GM19438 (cell line): ENCODE results near the gene ACOXL.
A peak's percentile ranks its signal among the peaks of the same experiment; 100 is the strongest.

Experiments
- ATAC-seq: cut with Tn5 transposase; IDR thresholded peaks from one replicate; pipeline ENCODE4 v1.9.1; 2021; ENCODE audit warnings: low read depth; ENCODE audit not compliant: unreplicated experiment

The ACOXL gene

DNA sequence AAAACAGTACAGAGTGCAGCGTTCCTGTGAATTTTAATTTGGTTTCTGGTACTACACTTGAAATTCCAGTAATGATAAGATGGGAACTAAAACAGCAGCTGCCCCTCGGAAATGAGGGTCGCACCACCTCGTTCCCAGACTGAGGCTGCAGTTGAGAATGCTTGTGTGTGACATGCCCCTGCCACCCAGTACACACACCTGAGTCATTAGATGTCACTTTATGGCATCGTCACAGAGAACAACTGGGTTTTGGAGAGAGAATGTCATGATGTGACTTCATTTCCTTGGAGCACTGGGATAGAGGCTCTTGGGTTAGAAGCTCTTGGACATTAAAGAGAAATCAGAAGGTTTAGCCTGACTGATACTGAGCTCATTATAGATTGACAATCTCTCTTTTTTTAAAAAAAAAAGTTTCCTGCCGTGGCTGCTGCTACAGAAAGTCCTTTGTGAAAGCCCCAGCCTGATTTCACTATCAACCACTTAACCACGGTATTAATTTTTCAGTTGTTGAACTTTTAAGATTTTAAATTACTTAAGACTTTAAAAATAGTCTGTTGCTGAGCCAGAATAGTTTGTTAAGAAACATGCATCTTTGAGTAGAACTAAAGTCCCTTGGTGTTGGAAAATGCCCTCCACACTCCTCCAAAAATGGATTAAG lies 412.9 kb downstream of the ACOXL start:
- no peak for ATAC-seq

GRCh38 chr2:111145951-111146350 lies 413.6 kb downstream of the ACOXL start:
- no peak for ATAC-seq

DNA sequence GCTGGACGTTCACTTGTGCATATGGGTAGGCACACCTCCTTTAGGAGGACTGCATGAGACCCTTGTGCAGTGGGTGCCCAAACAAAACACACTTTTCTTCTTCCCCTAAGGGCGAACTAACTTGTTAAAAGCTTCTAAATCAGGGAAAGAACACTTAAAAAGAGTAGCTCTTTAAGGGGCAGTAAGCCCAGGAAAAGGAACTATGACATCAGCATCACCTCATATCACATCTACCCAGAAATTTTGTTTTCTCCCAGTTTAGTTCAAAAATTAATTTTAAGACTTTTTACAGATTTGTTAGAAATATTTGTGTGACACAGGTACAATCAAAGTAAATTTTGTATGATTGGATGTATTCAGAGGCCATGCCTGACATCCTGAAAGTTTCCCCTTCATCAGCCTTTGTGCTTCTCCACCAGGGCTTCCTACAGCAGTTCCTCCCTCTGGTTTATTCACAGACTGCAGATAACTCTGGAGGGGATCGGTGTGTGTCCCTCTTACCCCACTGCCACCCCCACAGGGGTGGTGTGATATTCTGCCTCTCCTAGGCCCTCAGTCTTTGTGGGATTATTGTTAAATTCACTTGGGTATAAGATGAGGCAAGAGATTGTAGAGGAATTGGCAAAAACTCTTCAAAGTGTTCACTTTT lies 416.0 kb downstream of the ACOXL start:
- ATAC-seq = no peak

- no peak for ATAC-seq
These were observed 416.6 kb downstream of the ACOXL start for GRCh38 chr2:111148925-111149324.

GRCh38 chr2:111149882-111150455 lies 417.6 kb downstream of the ACOXL start:
- no peak for ATAC-seq

DNA sequence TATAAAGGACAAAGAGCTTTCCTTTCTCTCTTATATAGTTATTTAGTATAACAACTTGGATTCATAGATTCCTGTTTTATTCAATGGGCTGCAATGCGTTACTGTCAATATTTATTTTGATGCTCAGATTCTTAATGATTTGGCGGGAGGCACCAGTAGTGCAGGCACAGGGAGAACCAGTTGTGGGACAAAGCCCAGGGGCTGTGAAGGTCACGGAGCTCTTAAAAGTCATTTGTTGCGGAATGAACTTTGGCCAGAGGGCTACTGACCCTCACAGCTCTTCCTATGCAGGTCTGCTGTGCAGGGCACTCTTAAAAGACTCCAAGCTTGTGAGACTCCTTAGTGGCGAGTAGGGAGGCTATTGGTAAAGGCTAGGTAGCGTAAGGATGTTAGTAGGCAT lies 422.4 kb downstream of the ACOXL start:
- no peak for ATAC-seq

GRCh38 chr2:111155610-111156009 lies 423.2 kb downstream of the ACOXL start:
- ATAC-seq = no peak

DNA sequence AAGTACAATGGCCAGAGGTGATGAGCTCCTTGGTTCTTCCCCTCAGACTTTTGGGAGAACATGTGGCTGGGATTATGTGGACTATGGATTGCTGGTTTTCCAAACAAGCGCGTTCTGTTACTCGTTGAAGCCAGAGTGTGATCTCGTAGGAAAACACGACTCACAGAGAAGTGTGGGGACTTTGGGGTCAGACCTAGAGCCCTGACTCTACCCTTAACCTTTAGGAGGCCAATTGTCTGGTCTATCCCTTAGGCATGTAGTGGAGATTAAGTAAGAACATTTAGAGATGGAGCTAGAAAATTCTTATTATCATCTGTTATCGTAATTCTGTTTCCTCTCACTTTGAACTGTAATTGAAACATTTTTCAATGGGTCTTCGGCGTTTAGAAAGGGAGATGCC lies 424.2 kb downstream of the ACOXL start:
- no peak for ATAC-seq

- peak; percentile 69 for ATAC-seq
These were observed 424.8 kb downstream of the ACOXL start for GRCh38 chr2:111157071-111157661.

- ATAC-seq = peak; percentile 43
These were observed 425.4 kb downstream of the ACOXL start for GRCh38 chr2:111157798-111158197.

DNA sequence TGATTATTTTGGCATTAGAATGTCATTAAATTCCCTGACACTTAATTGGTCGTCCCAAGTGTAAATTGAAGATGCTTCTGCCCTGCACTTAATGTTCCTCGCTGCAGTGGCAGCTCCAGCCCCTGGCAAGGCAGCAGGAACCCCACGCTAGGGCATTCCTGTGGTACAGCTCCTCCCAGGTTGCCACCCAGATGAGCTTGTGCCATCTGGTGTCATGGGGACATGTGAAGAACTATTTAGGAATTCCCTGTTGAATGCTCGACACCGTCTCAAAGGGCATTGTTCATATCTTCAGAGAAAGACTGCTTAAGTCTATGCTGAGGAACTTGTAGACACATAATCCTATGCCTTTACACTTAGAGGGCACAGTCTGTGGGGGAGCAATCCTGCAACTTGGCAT lies 427.3 kb downstream of the ACOXL start:
- ATAC-seq = no peak

- no peak for ATAC-seq
These were observed 428.4 kb downstream of the ACOXL start for GRCh38 chr2:111160758-111161157.

DNA sequence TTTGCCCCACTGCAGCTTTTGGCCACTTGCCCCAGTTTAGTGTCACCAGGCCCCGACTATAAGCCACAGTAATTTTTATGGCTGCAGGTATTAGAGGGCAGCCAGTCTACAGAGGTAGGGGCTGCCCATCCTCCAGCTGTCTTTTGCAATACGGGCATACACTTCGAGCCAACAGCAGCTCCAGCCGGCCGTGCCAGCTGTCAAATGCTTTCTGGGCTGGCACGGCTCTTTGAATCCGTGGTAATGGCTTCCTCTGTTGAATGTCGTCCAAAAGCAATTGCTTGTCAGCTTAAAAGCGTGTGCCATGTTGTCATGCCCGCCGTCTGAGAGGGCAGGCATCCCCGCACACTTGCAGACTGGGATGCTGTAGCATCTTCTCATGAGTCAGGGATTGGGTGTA lies 429.6 kb downstream of the ACOXL start:
- ATAC-seq = no peak

DNA sequence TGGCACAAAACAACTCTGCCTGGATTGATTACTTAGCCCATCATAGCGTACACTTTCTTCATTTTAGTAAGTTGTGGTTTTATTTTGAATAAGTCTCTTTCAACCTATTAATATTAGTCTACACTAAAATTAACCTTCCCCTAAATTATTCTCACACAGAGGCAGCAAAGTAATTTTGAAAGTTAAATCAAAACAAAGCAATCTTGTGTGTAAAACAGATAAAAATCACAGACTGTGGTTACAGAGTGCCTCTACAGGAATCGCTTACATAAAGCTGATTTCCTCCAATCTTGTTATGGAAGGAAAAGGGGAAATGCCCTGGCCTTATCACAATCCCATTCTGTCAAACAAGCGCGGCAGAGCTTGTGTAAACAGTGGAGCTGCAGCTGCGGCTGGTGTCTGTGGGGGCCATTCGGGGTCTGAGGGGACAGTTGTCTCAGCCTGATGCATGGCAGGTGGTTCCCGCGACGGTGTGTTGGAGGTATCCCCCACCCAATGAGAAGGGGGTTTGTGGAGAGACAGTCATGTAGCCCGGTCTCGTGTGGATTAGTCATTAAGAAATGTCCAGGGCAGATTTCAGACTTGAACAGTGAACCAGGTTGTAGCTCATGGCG lies 430.5 kb downstream of the ACOXL start:
- no peak for ATAC-seq

- no peak for ATAC-seq
These were observed 431.7 kb downstream of the ACOXL start for GRCh38 chr2:111164078-111164477.

- no peak for ATAC-seq
These were observed 432.7 kb downstream of the ACOXL start for GRCh38 chr2:111165084-111165483.

- no peak for ATAC-seq
These were observed 433.7 kb downstream of the ACOXL start for GRCh38 chr2:111166115-111166514.

DNA sequence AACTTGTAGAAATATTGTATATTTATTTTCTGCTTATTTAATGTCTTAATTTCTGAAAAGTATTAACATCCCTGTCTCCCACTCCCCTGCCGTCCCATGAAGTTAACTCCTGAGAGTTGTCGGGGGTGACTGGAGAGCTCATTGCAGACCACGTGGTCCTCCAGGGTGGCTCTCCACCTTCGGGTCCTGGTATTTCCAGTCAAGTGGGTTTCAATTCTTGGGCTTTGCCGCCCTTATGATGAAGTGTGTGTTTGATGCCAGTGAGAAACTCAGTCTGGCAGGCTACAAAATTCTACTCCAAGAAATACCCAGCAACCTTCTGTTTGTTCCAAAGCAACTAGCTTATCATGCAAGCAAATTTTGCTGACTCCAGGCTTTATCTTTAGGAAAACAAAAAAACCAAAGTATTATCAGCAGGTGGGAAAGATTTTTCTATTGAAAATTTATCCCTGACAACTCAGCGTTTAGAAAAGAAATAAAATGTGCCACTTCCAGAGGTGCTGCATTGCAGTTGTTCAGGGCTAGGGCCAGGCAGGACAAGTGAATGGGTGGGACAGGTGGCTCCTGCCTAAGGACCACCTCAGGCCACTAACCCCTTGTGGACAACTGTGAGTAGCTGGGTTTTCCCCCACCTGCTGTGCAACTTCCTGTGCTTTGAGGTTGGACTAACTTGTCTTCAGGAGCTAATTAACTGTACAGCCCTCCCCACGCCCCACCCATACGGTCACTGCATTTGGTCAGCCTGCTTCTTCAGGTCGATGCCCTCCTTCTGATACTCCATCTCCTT lies 434.9 kb downstream of the ACOXL start:
- no peak for ATAC-seq

GRCh38 chr2:111167863-111168162 lies 435.4 kb downstream of the ACOXL start:
- ATAC-seq = no peak
